COR-L47 (cell line): ENCODE results near the gene RASGRP4.
"Not testable (repeated sequence)": the region's sequence is repeated elsewhere in the genome, so short reads cannot be mapped to it uniquely, and the experiment has no call there.

Source experiments
- DNase-seq: peaks from one replicate; lab custom pipeline; 2025; lab: John Stamatoyannopoulos, UW

RASGRP4 gene

GRCh38 chr19:38448225-38448624, 22.2 kb upstream of the RASGRP4 start:
- no peak for DNase-seq

- DNase-seq = no peak
These were observed 19.3 kb upstream of the RASGRP4 start for GRCh38 chr19:38445362-38445761.

- DNase-seq = no peak
These were observed 18.0 kb upstream of the RASGRP4 start for GRCh38 chr19:38444026-38444425.

- no peak for DNase-seq
These were observed 17.5 kb upstream of the RASGRP4 start for GRCh38 chr19:38443458-38443999.

GRCh38 chr19:38442736-38443135, 16.7 kb upstream of the RASGRP4 start:
- no peak for DNase-seq

GRCh38 chr19:38441657-38442348, 15.8 kb upstream of the RASGRP4 start:
- no peak for DNase-seq

GRCh38 chr19:38440592-38440991, 14.6 kb upstream of the RASGRP4 start:
- DNase-seq = no peak

- no peak for DNase-seq
These were observed 11.9 kb upstream of the RASGRP4 start for GRCh38 chr19:38437917-38438316.

GRCh38 chr19:38437295-38437694, 11.3 kb upstream of the RASGRP4 start:
- no peak for DNase-seq

- DNase-seq = no peak
These were observed 8.6 kb upstream of the RASGRP4 start for GRCh38 chr19:38434549-38435051.

GRCh38 chr19:38433268-38433733, 7.3 kb upstream of the RASGRP4 start, which contains the start of gene RYR1:
TSS of gene RYR1 (plus strand) at chr19:38433691. CDS start at chr19:38433830, 139 bp downstream.
- DNase-seq = no peak

- no peak for DNase-seq
These were observed 4.9 kb upstream of the RASGRP4 start for GRCh38 chr19:38430931-38431330.

- no peak for DNase-seq
These were observed 3.8 kb upstream of the RASGRP4 start for GRCh38 chr19:38429811-38430156.

GRCh38 chr19:38429055-38429810, 3.2 kb upstream of the RASGRP4 start:
- no peak for DNase-seq

- not testable (repeated sequence) for DNase-seq
These were observed 1.1 kb upstream of the RASGRP4 start for GRCh38 chr19:38427035-38427677.

- no peak for DNase-seq
These were observed 703 bp downstream of the RASGRP4 start for GRCh38 chr19:38425222-38425809.

GRCh38 chr19:38424272-38424671, 1.7 kb downstream of the RASGRP4 start:
- no peak for DNase-seq

- DNase-seq = no peak
These were observed 3.6 kb downstream of the RASGRP4 start for GRCh38 chr19:38422438-38422837.

- no peak for DNase-seq
These were observed 4.2 kb downstream of the RASGRP4 start for GRCh38 chr19:38421856-38422255.

- no peak for DNase-seq
These were observed 5.1 kb downstream of the RASGRP4 start for GRCh38 chr19:38420935-38421334.

GRCh38 chr19:38417544-38418506, 8.2 kb downstream of the RASGRP4 start:
- DNase-seq = no peak
